ENCODE data around the gene SLCO3A1. TPM values are rescaled to one million over a fixed set of nuclear protein-coding genes. Genes with fewer than 3 reads are reported as not detected.

SLCO3A1 gene
- total RNA-seq, 1 donor: 8.6 TPM

GRCh38 chr15:92033723-92034122 is 180.2 kb downstream of the SLCO3A1 start:
- no peak for TF ChIP-seq CTCF (IDR thresholded peaks at IDR 0.05; ENCODE audit: insufficient read depth, low read depth, low read length)
- DNase-seq (ENCODE audit: low read depth): no peak
- no peak overlapping the region for H3K4me3 ChIP-seq (ENCODE audit: low read depth, low read length)

GRCh38 chr15:92034227-92034626 is 180.7 kb downstream of the SLCO3A1 start:
- no peak overlapping the region for H3K4me3 ChIP-seq (ENCODE audit: low read depth, low read length)
- DNase-seq (ENCODE audit: low read depth): no peak
- no peak for TF ChIP-seq CTCF (IDR thresholded peaks at IDR 0.05; ENCODE audit: insufficient read depth, low read depth, low read length)

GRCh38 chr15:92035551-92035950 is 182.0 kb downstream of the SLCO3A1 start:
- TF ChIP-seq CTCF (IDR thresholded peaks at IDR 0.05; ENCODE audit: insufficient read depth, low read depth, low read length): no peak
- H3K4me3 ChIP-seq (ENCODE audit: low read depth, low read length): no peak overlapping the region
- no peak for DNase-seq (ENCODE audit: low read depth)

GRCh38 chr15:92035961-92036360 is 182.5 kb downstream of the SLCO3A1 start:
- no peak for TF ChIP-seq CTCF (IDR thresholded peaks at IDR 0.05; ENCODE audit: insufficient read depth, low read depth, low read length)
- DNase-seq (ENCODE audit: low read depth): no peak
- H3K4me3 ChIP-seq (ENCODE audit: low read depth, low read length): no peak overlapping the region

GRCh38 chr15:92037491-92037890 is 184.0 kb downstream of the SLCO3A1 start:
- no peak for TF ChIP-seq CTCF (IDR thresholded peaks at IDR 0.05; ENCODE audit: insufficient read depth, low read depth, low read length)
- no peak for DNase-seq (ENCODE audit: low read depth)
- H3K4me3 ChIP-seq (ENCODE audit: low read depth, low read length): no peak overlapping the region

- TF ChIP-seq CTCF (IDR thresholded peaks at IDR 0.05; ENCODE audit: insufficient read depth, low read depth, low read length): no peak
- no peak for DNase-seq (ENCODE audit: low read depth)
- H3K4me3 ChIP-seq (ENCODE audit: low read depth, low read length): no peak overlapping the region
Observed at GRCh38 chr15:92040350-92040749, 186.8 kb downstream of the SLCO3A1 start.

GRCh38 chr15:92041371-92041770 is 187.9 kb downstream of the SLCO3A1 start:
- no peak for TF ChIP-seq CTCF (IDR thresholded peaks at IDR 0.05; ENCODE audit: insufficient read depth, low read depth, low read length)
- DNase-seq (ENCODE audit: low read depth): no peak
- H3K4me3 ChIP-seq (ENCODE audit: low read depth, low read length): no peak overlapping the region

Data from fibroblast of villous mesenchyme (primary cell).